HG02884 (cell line): ENCODE data around the gene POLN.

Experiments
- ATAC-seq: cut with Tn5 transposase; IDR thresholded peaks from one replicate; pipeline ENCODE4 v1.9.1; 2021; ENCODE audit warnings: mild to moderate bottlenecking, moderate library complexity; ENCODE audit not compliant: unreplicated experiment

Gene POLN

DNA sequence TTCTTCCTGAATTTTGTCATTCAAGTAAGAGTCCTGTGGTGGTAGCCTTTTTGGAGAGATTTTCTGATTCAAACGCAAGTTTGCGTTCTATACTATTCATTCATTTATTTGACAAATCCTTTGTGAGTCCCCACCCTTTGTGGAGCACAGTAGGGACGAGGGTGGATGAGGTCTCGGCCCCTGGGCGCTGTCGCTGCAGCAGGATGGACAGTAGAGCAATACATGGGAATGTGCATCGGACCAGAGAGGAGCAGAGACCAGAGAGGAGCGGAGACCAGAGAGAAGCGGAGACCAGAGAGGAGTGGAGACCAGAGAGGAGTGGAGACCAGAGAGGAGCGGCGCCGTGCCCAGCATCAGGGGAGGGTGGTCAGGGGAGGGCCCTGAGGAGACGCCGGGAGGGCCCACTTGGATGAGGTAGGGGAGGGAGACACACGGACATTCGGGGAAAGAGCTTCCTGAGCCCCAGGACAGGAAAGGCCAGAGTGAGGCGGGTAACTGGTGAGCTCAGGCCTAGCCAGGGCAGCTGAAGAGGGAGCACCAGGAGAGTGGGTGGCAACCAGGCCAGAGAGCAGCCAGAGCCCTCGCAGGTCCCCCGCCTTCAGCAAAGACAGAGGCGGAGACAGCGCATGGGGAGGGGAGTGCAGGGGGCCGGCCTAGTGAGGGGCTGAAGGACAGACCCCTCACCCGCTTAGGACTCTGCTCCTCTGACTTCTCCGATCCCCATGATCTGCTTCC lies 115.4 kb downstream of the POLN start:
- ATAC-seq, result no peak

DNA sequence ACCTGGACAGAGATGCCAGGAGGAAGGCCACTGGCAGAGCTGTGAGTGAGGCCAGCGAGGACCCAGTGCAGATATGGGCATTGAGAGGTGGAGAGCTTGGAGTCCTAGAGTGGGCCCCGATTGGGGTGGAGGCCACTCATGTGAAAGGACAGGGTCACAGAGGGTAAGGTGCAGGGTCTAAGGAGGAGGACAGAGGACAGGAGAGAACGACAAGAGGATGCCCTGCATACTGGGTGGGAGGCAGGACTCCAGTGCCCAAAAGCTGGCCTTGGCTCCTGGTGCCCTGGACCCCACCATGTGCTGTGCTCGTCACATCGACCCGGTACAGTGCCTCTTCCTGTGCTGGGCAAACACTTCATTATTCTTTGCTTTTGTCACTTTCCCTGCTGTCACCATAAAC lies 116.1 kb downstream of the POLN start:
- ATAC-seq, result no peak

DNA sequence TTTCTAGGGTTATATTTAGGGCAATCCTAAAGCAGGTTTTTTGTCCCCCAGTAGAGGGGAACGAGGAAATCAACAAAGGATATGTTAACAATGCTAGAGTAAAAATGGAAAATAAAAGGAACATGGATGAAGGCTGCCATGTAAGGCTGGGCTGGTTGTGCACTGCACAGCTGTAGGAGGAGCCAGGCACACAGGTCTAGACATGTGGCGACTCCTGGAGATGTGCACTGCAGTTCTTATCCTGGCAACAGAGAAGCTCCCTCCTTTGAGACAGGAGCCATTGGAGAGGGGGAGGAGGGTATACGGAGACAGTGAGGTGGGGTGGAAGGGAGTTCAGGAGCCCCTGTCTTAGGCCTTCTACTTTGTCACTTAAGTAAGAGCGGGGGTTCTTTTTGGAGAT lies 116.9 kb downstream of the POLN start:
- no peak for ATAC-seq

DNA sequence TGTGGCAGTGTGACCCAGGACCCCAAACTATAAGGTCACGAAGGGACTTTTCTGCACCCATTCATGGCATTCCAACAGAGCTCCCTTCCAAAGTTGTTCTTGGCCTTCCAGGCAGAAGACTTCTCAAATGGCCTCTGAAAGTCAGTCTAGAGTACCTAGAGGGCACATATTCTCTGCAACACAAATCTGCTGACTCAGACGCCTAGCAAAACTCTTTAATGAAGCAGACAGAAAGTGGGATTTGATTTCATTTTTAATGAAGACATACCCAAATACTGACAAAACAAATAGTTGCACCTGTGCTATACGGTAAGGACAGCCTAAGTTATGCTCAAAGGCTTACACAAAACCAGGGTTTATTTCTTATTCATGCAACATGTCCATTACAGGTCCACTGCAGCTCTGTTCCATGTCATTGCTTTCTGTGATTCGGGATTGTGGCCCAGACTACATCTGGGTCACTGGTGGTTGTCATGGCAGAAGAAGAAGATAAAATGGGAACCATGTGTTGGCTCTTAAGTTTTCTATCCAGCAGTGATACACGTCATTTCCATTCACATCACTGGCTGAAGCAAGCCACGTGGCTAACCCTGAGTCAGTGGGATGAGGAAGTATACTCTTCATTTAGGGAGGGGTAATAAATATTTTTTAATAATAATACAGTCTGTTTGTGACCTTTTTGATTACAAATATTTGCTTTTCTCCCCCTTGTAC lies 125.1 kb downstream of the POLN start:
- ATAC-seq, result no peak

- no peak for ATAC-seq
Observed at GRCh38 chr4:2105559-2105958, 136.4 kb downstream of the POLN start.

- ATAC-seq, result no peak
Observed at GRCh38 chr4:2104556-2105345, 137.2 kb downstream of the POLN start.

- no peak for ATAC-seq
Observed at GRCh38 chr4:2103843-2104547, 137.9 kb downstream of the POLN start.

- ATAC-seq, result no peak
Observed at GRCh38 chr4:2103127-2103842, 138.6 kb downstream of the POLN start.

- ATAC-seq, result no peak
Observed at GRCh38 chr4:2102045-2102883, 139.7 kb downstream of the POLN start.

- ATAC-seq, result no peak
Observed at GRCh38 chr4:2101346-2102044, 140.4 kb downstream of the POLN start.

DNA sequence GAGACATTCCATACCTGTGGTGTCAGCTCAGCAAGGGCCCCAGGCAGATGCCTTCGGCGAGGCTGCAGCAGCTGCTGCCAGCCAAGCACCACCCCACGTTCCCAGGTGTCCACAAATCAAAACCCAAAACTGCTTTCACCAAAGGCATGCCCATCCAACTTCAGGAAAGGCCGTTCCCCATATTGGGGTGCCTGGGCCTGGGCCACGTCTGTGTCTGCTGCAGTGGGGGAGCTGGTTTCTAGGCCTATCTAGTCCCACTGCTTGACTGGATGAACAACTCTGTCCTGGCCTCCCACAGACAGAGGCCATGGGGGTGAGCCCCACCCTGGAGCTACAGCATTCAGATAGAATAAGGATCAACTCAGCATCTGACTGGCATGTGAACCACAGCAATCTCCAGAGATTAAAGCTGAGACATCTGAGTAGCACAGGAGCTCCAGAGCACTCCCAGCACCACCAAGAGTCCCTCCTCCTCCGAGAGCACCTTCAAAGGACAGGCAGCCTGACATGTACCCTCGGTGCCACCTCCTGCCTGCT lies 145.8 kb downstream of the POLN start:
- ATAC-seq, result no peak

- no peak for ATAC-seq
Observed at GRCh38 chr4:2095236-2096072, 146.5 kb downstream of the POLN start.

DNA sequence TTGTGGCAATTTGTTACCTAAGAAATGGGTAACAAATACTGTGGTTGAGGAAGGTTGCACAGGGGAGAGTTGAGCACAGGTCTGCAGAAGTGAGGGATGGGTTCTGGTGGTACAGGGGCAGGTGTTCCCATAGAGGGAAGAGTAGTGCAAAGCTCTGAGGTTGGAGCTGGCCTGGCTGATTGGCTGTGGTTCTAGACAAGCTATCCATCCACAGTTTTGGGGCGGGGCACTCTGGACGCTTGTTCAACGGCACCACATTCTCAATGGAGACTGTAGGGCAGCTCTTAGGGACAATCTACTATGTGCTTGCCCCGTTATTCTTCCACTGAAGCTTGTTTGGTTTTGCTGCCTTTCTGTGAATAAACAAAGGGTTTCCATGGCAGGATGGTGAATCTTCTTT lies 147.4 kb downstream of the POLN start:
- no peak for ATAC-seq

- no peak for ATAC-seq
Observed at GRCh38 chr4:2093265-2093664, 148.7 kb downstream of the POLN start.

DNA sequence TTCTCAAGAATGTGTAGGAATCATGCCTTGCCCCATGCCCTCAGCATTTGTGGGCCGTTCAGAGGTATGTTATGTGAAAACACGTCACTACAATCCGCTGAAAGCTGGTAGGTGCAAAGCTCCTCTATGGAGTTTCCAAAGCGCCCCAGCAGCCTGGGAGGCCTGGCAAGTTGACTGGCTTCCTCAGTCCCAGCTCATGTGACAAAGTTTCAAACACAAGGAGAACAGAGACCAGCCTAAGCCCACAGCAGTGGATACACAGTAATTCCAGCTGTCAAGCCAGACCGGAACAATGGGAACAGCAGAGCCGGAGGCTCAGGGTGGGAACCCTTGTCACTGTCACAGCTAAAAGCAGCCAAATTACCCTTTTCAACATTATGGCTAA lies 149.3 kb downstream of the POLN start:
- ATAC-seq, result no peak

GRCh38 chr4:2091990-2092668 lies 149.8 kb downstream of the POLN start:
- no peak for ATAC-seq

DNA sequence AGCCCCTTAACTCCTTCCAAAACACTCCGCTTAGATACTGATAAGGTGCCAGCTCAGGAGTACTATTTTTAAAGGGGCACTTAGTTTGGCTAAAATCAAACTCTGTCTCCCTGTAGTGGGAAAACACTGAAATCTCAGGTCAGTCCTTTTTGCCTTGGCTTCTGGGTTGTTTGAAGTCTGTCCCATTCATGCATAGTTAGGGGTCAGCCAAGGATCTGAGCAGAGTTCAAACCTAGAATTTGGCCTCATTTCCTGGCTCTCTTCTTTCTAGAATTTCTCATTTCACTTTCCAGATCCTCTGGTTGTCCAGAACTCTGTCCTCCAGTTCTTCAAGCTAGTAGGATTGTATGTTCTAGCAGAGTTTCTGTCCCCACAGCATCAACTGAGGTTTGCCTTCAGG lies 151.3 kb downstream of the POLN start:
- no peak for ATAC-seq
